ENCODE results near the gene SNRNP70. TPM values are rescaled to one million over a fixed set of nuclear protein-coding genes. Genes with fewer than 3 reads are reported as not detected.
A peak's percentile ranks its signal among the peaks of the same experiment; 100 is the strongest.

SNRNP70 gene
- polyA plus RNA-seq, 4 donors: 159 to 237 (median 223) TPM

- FAIRE-seq: no peak
- no peaks in the 10 kb centered on the region for H3K36me3 ChIP-seq (ENCODE audit: control insufficient read depth in 3 of 3, insufficient read depth in 2 of 3, low read depth in 1 of 3, low read length in 3 of 3)
- H3K4me1 ChIP-seq (ENCODE audit: control insufficient read depth in 3 of 3, insufficient read depth in 2 of 3, low read depth in 1 of 3, low read length in 2 of 3): peaks cover 0 to 32% (median 4%) of the 10 kb centered on the region in 3 donors
- H3K9me3 ChIP-seq (ENCODE audit: control insufficient read depth in 2 of 2, insufficient read depth in 1 of 2, low read depth in 1 of 2, low read length in 1 of 2): peaks cover 0 to 14% of the 10 kb centered on the region in 2 donors
- peaks cover 0 to 72% (median 0%) of the 10 kb centered on the region in 3 donors for H3K27me3 ChIP-seq (ENCODE audit: control insufficient read depth in 3 of 3, insufficient read depth in 3 of 3, low read length in 3 of 3)
- H3K27ac ChIP-seq (ENCODE audit: low read depth in 1 of 3, low read length in 2 of 3): no peak overlapping the region
- 88 to 95% (median 90%) methylated on average over 8 to 10 of the region's 10 CpGs for WGBS, 3 donors
- H3K4me3 ChIP-seq (ENCODE audit: low read depth in 1 of 3, low read length in 3 of 3): no peak overlapping the region
- no peak for DNase-seq
These were observed 68.0 kb downstream of the SNRNP70 start for GRCh38 chr19:49153167-49153809.

- WGBS, 3 donors: 96 to 97% (median 96%) methylated on average over 6 of the region's 6 CpGs
- H3K4me1 ChIP-seq (ENCODE audit: control insufficient read depth in 3 of 3, insufficient read depth in 2 of 3, low read depth in 1 of 3, low read length in 2 of 3): peaks cover 0 to 28% (median 4%) of the 10 kb centered on the region in 3 donors
- DNase-seq (no peak), FAIRE-seq (no peak)
- H3K36me3 ChIP-seq (ENCODE audit: control insufficient read depth in 3 of 3, insufficient read depth in 2 of 3, low read depth in 1 of 3, low read length in 3 of 3): no peaks in the 10 kb centered on the region
- H3K27ac ChIP-seq (ENCODE audit: low read depth in 1 of 3, low read length in 2 of 3): no peak overlapping the region
- H3K27me3 ChIP-seq (ENCODE audit: control insufficient read depth in 3 of 3, insufficient read depth in 3 of 3, low read length in 3 of 3): peaks cover 0 to 68% (median 0%) of the 10 kb centered on the region in 3 donors
- H3K4me3 ChIP-seq (ENCODE audit: low read depth in 1 of 3, low read length in 3 of 3): no peak overlapping the region
- peaks cover 0 to 14% of the 10 kb centered on the region in 2 donors for H3K9me3 ChIP-seq (ENCODE audit: control insufficient read depth in 2 of 2, insufficient read depth in 1 of 2, low read depth in 1 of 2, low read length in 1 of 2)
These were observed 69.0 kb downstream of the SNRNP70 start for GRCh38 chr19:49154279-49154678.

- Histone ChIP-seq H3K4me1 (ENCODE audit: control insufficient read depth in 3 of 3, insufficient read depth in 2 of 3, low read depth in 1 of 3, low read length in 2 of 3) (peaks cover 0 to 19% (median 4%) of the 10 kb centered on the region in 3 donors), H3K27me3 (ENCODE audit: control insufficient read depth in 3 of 3, insufficient read depth in 3 of 3, low read length in 3 of 3) (peaks cover 0 to 58% (median 0%) of the 10 kb centered on the region in 3 donors), H3K27ac (ENCODE audit: low read depth in 1 of 3, low read length in 2 of 3) (peak within 1 kb of the TSS in 1 of 3 donors; percentile 24), H3K9me3 (ENCODE audit: control insufficient read depth in 2 of 2, insufficient read depth in 1 of 2, low read depth in 1 of 2, low read length in 1 of 2) (peaks cover 0 to 14% of the 10 kb centered on the region in 2 donors), H3K36me3 (ENCODE audit: control insufficient read depth in 3 of 3, insufficient read depth in 2 of 3, low read depth in 1 of 3, low read length in 3 of 3) (no peaks in the 10 kb centered on the region), H3K4me3 (ENCODE audit: low read depth in 1 of 3, low read length in 3 of 3) (no peak within 1 kb of the TSS)
- DNase-seq: no peak
- FAIRE-seq: no peak
- WGBS, 3 donors: 56 to 86% (median 78%) methylated on average over 13 to 19 of the region's 19 CpGs
These were observed 70.0 kb downstream of the SNRNP70 start, which contains the start of gene HRC for GRCh38 chr19:49155005-49155819. TSS of gene HRC (minus strand) at chr19:49155396. CDS start at chr19:49155237, 159 bp downstream.

GRCh38 chr19:49155820-49156346, 70.6 kb downstream of the SNRNP70 start:
- Histone ChIP-seq H3K36me3 (ENCODE audit: control insufficient read depth in 3 of 3, insufficient read depth in 2 of 3, low read depth in 1 of 3, low read length in 3 of 3) (no peaks in the 10 kb centered on the region), H3K9me3 (ENCODE audit: control insufficient read depth in 2 of 2, insufficient read depth in 1 of 2, low read depth in 1 of 2, low read length in 1 of 2) (peaks cover 0 to 13% of the 10 kb centered on the region in 2 donors), H3K4me3 (ENCODE audit: low read depth in 1 of 3, low read length in 3 of 3) (no peak overlapping the region), H3K27me3 (ENCODE audit: control insufficient read depth in 3 of 3, insufficient read depth in 3 of 3, low read length in 3 of 3) (peaks cover 0 to 54% (median 0%) of the 10 kb centered on the region in 3 donors), H3K4me1 (ENCODE audit: control insufficient read depth in 3 of 3, insufficient read depth in 2 of 3, low read depth in 1 of 3, low read length in 2 of 3) (peaks cover 0 to 14% (median 4%) of the 10 kb centered on the region in 3 donors), H3K27ac (ENCODE audit: low read depth in 1 of 3, low read length in 2 of 3) (peak overlapping the region in 1 of 3 donors; percentile 24)
- FAIRE-seq: no peak
- DNase-seq: no peak
- WGBS, 3 donors: 51 to 66% (median 56%) methylated on average over 4 of the region's 4 CpGs

- WGBS, 3 donors: 0 to 2% (median 1%) methylated on average over 33 to 41 of the region's 41 CpGs
- peaks cover 0 to 55% (median 0%) of the 10 kb centered on the region in 3 donors for H3K27me3 ChIP-seq (ENCODE audit: control insufficient read depth in 3 of 3, insufficient read depth in 3 of 3, low read length in 3 of 3)
- H3K4me1 ChIP-seq (ENCODE audit: control insufficient read depth in 3 of 3, insufficient read depth in 2 of 3, low read depth in 1 of 3, low read length in 2 of 3): peaks cover 0 to 11% (median 2%) of the 10 kb centered on the region in 3 donors
- FAIRE-seq (no peak), DNase-seq (peak; percentile 93 to 94)
- H3K27ac ChIP-seq (ENCODE audit: low read depth in 1 of 3, low read length in 2 of 3): peak within 1 kb of the TSS; percentile 77 to 97 (median 96)
- H3K36me3 ChIP-seq (ENCODE audit: control insufficient read depth in 3 of 3, insufficient read depth in 2 of 3, low read depth in 1 of 3, low read length in 3 of 3): peaks cover 0 to 2% (median 0%) of the 10 kb centered on the region in 3 donors
- H3K4me3 ChIP-seq (ENCODE audit: low read depth in 1 of 3, low read length in 3 of 3): peak within 1 kb of the TSS; percentile 81 to 84 (median 81)
- H3K9me3 ChIP-seq (ENCODE audit: control insufficient read depth in 2 of 2, insufficient read depth in 1 of 2, low read depth in 1 of 2, low read length in 1 of 2): no peaks in the 10 kb centered on the region
These were observed 72.4 kb downstream of the SNRNP70 start, which contains the start of gene TRPM4 for GRCh38 chr19:49157445-49158224. TSS of gene TRPM4 (plus strand) at chr19:49157792. CDS start at chr19:49157867, 75 bp downstream.

Other genes starting within 250 kb of the SNRNP70 start
- 100 to 1,000 TPM in 1 of 4 donors, 10 to 100 TPM in 1, 1 to 10 TPM in 1, not detected in 1; 4.4 to 102 (median 11.6) TPM for gene HSD17B14, start 249.0 kb upstream of the SNRNP70 start, polyA plus RNA-seq
- gene PLEKHA4, start 216.8 kb upstream of the SNRNP70 start, polyA plus RNA-seq: 10 to 100 TPM in 2 of 4 donors, 1 to 10 TPM in 2; 4.0 to 20.3 (median 12.8) TPM
- 10 to 100 TPM; 52.8 to 73.0 (median 60.6) TPM for gene PPP1R15A, start 213.0 kb upstream of the SNRNP70 start, polyA plus RNA-seq
- gene TULP2, start 186.7 kb upstream of the SNRNP70 start, polyA plus RNA-seq: under 1 TPM in 2 of 4 donors, not detected in 2; 0.10 to 0.38 TPM
- 100 to 1,000 TPM; 102 to 359 (median 228) TPM for gene NUCB1, start 185.1 kb upstream of the SNRNP70 start, polyA plus RNA-seq
- 10 to 100 TPM in 2 of 4 donors, 1 to 10 TPM in 2; 2.9 to 36.2 (median 13.8) TPM for gene DHDH, start 151.8 kb upstream of the SNRNP70 start, polyA plus RNA-seq
- 100 to 1,000 TPM; 138 to 199 (median 162) TPM for gene BAX, start 130.6 kb upstream of the SNRNP70 start, polyA plus RNA-seq
- gene FTL, start 120.1 kb upstream of the SNRNP70 start, polyA plus RNA-seq: 1,000 to 10,000 TPM; 4,142 to 9,292 (median 8,268) TPM
- 10 to 100 TPM; 16.2 to 40.0 (median 25.0) TPM for gene GYS1, start 92.1 kb upstream of the SNRNP70 start, polyA plus RNA-seq
- gene RUVBL2, start 91.6 kb upstream of the SNRNP70 start, polyA plus RNA-seq: 100 to 1,000 TPM in 1 of 4 donors, 10 to 100 TPM in 3; 45.4 to 108 (median 57.3) TPM
- gene LHB, start 68.4 kb upstream of the SNRNP70 start, polyA plus RNA-seq: 10 to 100 TPM in 1 of 4 donors, 1 to 10 TPM in 2, under 1 TPM in 1; 0.12 to 40.5 (median 5.2) TPM
- gene CGB3, start 61.1 kb upstream of the SNRNP70 start, polyA plus RNA-seq: not detected
- not detected for gene CGB2, start 53.6 kb upstream of the SNRNP70 start, polyA plus RNA-seq
- not detected for gene CGB1, start 48.6 kb upstream of the SNRNP70 start, polyA plus RNA-seq
- under 1 TPM in 1 of 4 donors, not detected in 3; 0.09 TPM for gene CGB5, start 41.6 kb upstream of the SNRNP70 start, polyA plus RNA-seq
- gene CGB8, start 36.3 kb upstream of the SNRNP70 start, polyA plus RNA-seq: not detected
- under 1 TPM in 2 of 4 donors, not detected in 2; 0.03 to 0.13 TPM for gene CGB7, start 27.7 kb upstream of the SNRNP70 start, polyA plus RNA-seq
- gene NTF4, start 20.6 kb upstream of the SNRNP70 start, polyA plus RNA-seq: under 1 TPM in 1 of 4 donors, not detected in 3; 0.34 TPM
- gene KCNA7, start 12.8 kb upstream of the SNRNP70 start, polyA plus RNA-seq: under 1 TPM in 1 of 4 donors, not detected in 3; 0.03 TPM
- 10 to 100 TPM in 2 of 4 donors, 1 to 10 TPM in 2; 7.7 to 21.9 (median 14.5) TPM for gene LIN7B, start 28.9 kb downstream of the SNRNP70 start, polyA plus RNA-seq
- gene C19orf73, start 33.7 kb downstream of the SNRNP70 start, polyA plus RNA-seq: 1 to 10 TPM; 1.4 to 7.6 (median 4.4) TPM
- gene PPFIA3, start 34.1 kb downstream of the SNRNP70 start, polyA plus RNA-seq: 10 to 100 TPM in 3 of 4 donors, 1 to 10 TPM in 1; 2.8 to 48.6 (median 30.1) TPM
- 1 to 10 TPM in 3 of 4 donors, under 1 TPM in 1; 0.67 to 2.6 (median 2.0) TPM for gene HRC, start 69.9 kb downstream of the SNRNP70 start, polyA plus RNA-seq
- gene TRPM4, start 72.3 kb downstream of the SNRNP70 start, polyA plus RNA-seq: 100 to 1,000 TPM in 2 of 4 donors, 10 to 100 TPM in 2; 15.8 to 298 (median 92.6) TPM
- gene SLC6A16, start 239.7 kb downstream of the SNRNP70 start, polyA plus RNA-seq: 1 to 10 TPM in 1 of 4 donors, under 1 TPM in 2, not detected in 1; 0.27 to 1.4 (median 0.34) TPM
- gene CD37, start 250.0 kb downstream of the SNRNP70 start, polyA plus RNA-seq: 10 to 100 TPM in 1 of 4 donors, 1 to 10 TPM in 3; 2.7 to 11.6 (median 6.9) TPM

All from small intestine (tissue), 7 donors.